HL-60 (cell line): Measurements from ENCODE around the gene DNAH10.

Experiments
- DNase-seq, 2 experiments: peaks; one replicate each; pipeline ENCODE4 v3.0.0-alpha.2; 2010 to 2020; ENCODE audit warnings: low read depth in 1 of 2, low spot score in 1 of 2
- H3K27ac ChIP-seq: fragments of 250-450 bp; sonication (Bioruptor Pico); replicated peaks from 2 replicates; pipeline ENCODE4 v1.5.1; 2020; ENCODE audit warnings: mild to moderate bottlenecking, moderate library complexity
- H3K27me3 ChIP-seq: fragments of 250-450 bp; sonication (Bioruptor Pico); 2 replicates; pipeline ENCODE4 v1.5.1; 2021; ENCODE audit warnings: mild to moderate bottlenecking, moderate library complexity; ENCODE audit not compliant: insufficient read depth, poor library complexity, severe bottlenecking
- H3K4me3 ChIP-seq: replicated peaks from 2 replicates; pipeline ENCODE4 v1.5.1; 2011; ENCODE audit warnings: mild to moderate bottlenecking, control low read depth, low read length; ENCODE audit not compliant: insufficient read depth
- GABPA ChIP-seq: IDR thresholded peaks from 2 replicates; pipeline ENCODE4 v1.6.1; 2012; ENCODE audit warnings: low read depth
- POLR2AphosphoS5 ChIP-seq: IDR thresholded peaks from 2 replicates; pipeline ENCODE4 v1.6.1; 2012; ENCODE audit warnings: low read depth
- SPI1 ChIP-seq: IDR thresholded peaks from 2 replicates; pipeline ENCODE4 v1.6.1; 2012; ENCODE audit warnings: low read depth, mild to moderate bottlenecking, borderline replicate concordance
- TF ChIP-seq, protein P1 (sequence below): IDR thresholded peaks from 2 replicates; pipeline ENCODE4 v1.6.1; 2012; ENCODE audit warnings: low read depth; ENCODE audit not compliant: insufficient replicate concordance
- TF ChIP-seq, protein P2 (sequence below): IDR thresholded peaks from one replicate; pipeline ENCODE4 v1.5.1; 2011; ENCODE audit warnings: low read length, control low read depth, inconsistent platforms; ENCODE audit not compliant: insufficient read depth

DNAH10 gene

DNA sequence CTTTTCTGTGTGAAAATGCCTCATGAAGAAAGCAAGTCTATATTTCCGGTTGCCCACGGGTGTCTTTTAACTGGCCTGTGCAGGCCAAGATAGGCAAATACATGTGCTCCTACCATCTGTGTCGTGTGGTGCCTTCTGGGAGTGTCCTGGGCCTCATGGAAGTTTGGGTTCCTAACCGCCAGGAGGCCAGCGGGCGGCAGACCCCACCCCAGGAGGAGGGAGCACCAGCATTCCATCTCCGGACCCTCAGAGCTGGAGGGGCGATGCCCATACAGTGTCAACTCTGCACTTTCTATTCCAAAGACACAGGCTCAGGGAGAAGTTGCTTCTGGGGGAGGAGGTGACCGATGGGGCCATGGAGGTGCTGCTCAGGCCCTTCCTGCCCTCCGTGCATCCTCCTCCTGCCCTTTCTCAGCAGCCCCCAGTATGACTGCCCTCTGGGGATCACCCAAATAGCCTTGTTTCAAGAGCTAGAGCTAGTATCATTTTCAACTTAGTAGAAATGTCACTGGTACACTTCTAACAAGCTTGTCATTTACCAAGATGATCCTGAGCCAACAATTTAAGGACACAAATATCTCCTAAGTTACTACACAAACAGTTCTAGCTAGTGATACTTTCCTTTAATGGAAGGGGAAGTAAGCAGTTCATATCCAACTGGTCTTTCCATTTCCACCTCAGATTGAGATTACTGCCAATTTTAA is 192.7 kb downstream of the DNAH10 start:
- no peak for TF ChIP-seq GABPA
- TF ChIP-seq, protein P1, sequence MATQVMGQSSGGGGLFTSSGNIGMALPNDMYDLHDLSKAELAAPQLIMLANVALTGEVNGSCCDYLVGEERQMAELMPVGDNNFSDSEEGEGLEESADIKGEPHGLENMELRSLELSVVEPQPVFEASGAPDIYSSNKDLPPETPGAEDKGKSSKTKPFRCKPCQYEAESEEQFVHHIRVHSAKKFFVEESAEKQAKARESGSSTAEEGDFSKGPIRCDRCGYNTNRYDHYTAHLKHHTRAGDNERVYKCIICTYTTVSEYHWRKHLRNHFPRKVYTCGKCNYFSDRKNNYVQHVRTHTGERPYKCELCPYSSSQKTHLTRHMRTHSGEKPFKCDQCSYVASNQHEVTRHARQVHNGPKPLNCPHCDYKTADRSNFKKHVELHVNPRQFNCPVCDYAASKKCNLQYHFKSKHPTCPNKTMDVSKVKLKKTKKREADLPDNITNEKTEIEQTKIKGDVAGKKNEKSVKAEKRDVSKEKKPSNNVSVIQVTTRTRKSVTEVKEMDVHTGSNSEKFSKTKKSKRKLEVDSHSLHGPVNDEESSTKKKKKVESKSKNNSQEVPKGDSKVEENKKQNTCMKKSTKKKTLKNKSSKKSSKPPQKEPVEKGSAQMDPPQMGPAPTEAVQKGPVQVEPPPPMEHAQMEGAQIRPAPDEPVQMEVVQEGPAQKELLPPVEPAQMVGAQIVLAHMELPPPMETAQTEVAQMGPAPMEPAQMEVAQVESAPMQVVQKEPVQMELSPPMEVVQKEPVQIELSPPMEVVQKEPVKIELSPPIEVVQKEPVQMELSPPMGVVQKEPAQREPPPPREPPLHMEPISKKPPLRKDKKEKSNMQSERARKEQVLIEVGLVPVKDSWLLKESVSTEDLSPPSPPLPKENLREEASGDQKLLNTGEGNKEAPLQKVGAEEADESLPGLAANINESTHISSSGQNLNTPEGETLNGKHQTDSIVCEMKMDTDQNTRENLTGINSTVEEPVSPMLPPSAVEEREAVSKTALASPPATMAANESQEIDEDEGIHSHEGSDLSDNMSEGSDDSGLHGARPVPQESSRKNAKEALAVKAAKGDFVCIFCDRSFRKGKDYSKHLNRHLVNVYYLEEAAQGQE: no peak
- TF ChIP-seq, protein P2, sequence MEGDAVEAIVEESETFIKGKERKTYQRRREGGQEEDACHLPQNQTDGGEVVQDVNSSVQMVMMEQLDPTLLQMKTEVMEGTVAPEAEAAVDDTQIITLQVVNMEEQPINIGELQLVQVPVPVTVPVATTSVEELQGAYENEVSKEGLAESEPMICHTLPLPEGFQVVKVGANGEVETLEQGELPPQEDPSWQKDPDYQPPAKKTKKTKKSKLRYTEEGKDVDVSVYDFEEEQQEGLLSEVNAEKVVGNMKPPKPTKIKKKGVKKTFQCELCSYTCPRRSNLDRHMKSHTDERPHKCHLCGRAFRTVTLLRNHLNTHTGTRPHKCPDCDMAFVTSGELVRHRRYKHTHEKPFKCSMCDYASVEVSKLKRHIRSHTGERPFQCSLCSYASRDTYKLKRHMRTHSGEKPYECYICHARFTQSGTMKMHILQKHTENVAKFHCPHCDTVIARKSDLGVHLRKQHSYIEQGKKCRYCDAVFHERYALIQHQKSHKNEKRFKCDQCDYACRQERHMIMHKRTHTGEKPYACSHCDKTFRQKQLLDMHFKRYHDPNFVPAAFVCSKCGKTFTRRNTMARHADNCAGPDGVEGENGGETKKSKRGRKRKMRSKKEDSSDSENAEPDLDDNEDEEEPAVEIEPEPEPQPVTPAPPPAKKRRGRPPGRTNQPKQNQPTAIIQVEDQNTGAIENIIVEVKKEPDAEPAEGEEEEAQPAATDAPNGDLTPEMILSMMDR: no peak
- no peak for TF ChIP-seq POLR2AphosphoS5
- no peak for TF ChIP-seq SPI1
- no peaks in the 10 kb centered on the region for H3K27me3 ChIP-seq
- no peak overlapping the region for H3K4me3 ChIP-seq
- H3K27ac ChIP-seq: no peak overlapping the region
- no peak for DNase-seq

DNA sequence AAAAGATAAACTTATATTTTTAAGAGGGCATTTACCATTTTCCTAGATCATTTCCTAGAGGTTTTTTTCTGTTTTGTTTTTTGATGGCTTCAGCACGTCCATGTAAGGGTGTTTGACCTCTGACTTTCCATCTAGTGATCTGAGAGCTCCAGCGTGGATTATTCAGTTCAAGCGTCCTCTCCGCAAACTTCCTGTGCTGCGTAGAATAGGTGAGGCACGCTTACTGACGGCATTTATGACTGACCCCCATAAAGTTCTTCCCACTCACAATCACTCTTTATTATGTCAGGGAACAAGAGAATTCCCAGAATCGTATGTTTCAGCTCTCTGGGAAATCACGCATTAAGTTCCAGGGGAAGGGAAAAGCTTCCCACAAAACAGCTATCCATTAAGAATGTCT is 194.1 kb downstream of the DNAH10 start:
- H3K4me3 ChIP-seq: no peak overlapping the region
- H3K27ac ChIP-seq: no peak overlapping the region
- no peaks in the 10 kb centered on the region for H3K27me3 ChIP-seq
- TF ChIP-seq POLR2AphosphoS5: no peak
- TF ChIP-seq GABPA: no peak
- TF ChIP-seq, protein P1: no peak
- TF ChIP-seq SPI1: no peak
- TF ChIP-seq, protein P2: no peak
- no peak for DNase-seq

DNA sequence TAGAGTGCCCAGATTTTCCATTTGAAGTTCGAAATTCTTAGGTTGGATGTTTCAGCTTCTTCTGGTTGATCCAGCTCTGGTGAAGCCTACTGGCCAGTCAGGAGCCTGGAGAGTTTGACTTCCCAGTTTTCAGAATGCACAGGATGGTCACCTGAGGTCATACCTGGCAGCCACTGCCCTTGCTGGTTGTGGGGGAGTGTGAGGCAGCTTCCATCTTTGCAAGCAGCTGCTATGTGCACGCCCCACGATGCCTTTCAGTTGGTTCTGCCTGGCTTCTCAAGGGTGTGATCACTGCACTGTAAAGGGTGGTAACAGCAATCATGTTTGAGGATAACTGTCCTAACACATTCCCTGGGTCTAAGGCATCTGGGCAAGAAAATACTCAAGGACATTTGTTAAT is 195.1 kb downstream of the DNAH10 start:
- TF ChIP-seq, protein P1: no peak
- no peak for TF ChIP-seq GABPA
- no peak for TF ChIP-seq POLR2AphosphoS5
- no peak for TF ChIP-seq SPI1
- TF ChIP-seq, protein P2: no peak
- no peak for DNase-seq
- no peaks in the 10 kb centered on the region for H3K27me3 ChIP-seq
- no peak overlapping the region for H3K27ac ChIP-seq
- no peak overlapping the region for H3K4me3 ChIP-seq
